HL-60 (cell line): ENCODE results near the gene SAFB2.

Experiments used
- GABPA ChIP-seq: IDR thresholded peaks from 2 replicates; pipeline ENCODE4 v1.6.1; 2012; ENCODE audit warnings: low read depth
- POLR2AphosphoS5 ChIP-seq: IDR thresholded peaks from 2 replicates; pipeline ENCODE4 v1.6.1; 2012; ENCODE audit warnings: low read depth
- SPI1 ChIP-seq: IDR thresholded peaks from 2 replicates; pipeline ENCODE4 v1.6.1; 2012; ENCODE audit warnings: low read depth, mild to moderate bottlenecking, borderline replicate concordance
- TF ChIP-seq, protein P1 (sequence below): IDR thresholded peaks from one replicate; pipeline ENCODE4 v1.5.1; 2011; ENCODE audit warnings: low read length, control low read depth, inconsistent platforms; ENCODE audit not compliant: insufficient read depth
- TF ChIP-seq, protein P2 (sequence below): IDR thresholded peaks from 2 replicates; pipeline ENCODE4 v1.6.1; 2012; ENCODE audit warnings: low read depth; ENCODE audit not compliant: insufficient replicate concordance

DNA sequence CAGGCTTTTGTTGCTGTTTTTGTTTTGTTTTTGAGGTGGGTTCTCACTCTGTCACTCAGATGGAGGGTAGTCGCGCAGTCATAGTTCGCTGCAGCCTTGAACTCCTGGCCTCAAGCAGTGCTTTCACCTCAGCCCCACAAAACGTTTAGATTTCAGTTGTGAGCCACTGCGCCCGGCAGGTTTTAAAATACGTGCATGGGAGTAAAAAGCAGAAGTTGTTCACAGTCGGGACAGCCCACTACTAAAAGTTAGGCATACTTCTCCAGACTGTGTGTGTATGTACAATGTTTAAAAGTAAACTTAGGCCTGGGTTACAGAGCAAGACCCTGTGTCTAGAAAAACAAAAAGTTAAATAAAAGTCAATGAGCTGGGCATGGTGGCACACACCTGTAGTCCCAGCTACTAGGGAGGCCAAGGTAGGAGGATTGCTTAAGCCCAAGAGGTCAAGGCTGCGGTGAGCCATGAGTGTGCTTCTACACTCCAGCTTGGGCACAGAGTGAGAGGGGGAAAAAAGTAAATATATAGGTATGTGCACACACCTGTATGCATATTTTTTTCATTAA lies 6.4 kb upstream of the SAFB2 start:
- TF ChIP-seq, protein P1, sequence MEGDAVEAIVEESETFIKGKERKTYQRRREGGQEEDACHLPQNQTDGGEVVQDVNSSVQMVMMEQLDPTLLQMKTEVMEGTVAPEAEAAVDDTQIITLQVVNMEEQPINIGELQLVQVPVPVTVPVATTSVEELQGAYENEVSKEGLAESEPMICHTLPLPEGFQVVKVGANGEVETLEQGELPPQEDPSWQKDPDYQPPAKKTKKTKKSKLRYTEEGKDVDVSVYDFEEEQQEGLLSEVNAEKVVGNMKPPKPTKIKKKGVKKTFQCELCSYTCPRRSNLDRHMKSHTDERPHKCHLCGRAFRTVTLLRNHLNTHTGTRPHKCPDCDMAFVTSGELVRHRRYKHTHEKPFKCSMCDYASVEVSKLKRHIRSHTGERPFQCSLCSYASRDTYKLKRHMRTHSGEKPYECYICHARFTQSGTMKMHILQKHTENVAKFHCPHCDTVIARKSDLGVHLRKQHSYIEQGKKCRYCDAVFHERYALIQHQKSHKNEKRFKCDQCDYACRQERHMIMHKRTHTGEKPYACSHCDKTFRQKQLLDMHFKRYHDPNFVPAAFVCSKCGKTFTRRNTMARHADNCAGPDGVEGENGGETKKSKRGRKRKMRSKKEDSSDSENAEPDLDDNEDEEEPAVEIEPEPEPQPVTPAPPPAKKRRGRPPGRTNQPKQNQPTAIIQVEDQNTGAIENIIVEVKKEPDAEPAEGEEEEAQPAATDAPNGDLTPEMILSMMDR = no peak
- no peak for TF ChIP-seq POLR2AphosphoS5
- TF ChIP-seq SPI1 = peak; percentile 34; the same call in 1 of the 2 replicates
- TF ChIP-seq, protein P2, sequence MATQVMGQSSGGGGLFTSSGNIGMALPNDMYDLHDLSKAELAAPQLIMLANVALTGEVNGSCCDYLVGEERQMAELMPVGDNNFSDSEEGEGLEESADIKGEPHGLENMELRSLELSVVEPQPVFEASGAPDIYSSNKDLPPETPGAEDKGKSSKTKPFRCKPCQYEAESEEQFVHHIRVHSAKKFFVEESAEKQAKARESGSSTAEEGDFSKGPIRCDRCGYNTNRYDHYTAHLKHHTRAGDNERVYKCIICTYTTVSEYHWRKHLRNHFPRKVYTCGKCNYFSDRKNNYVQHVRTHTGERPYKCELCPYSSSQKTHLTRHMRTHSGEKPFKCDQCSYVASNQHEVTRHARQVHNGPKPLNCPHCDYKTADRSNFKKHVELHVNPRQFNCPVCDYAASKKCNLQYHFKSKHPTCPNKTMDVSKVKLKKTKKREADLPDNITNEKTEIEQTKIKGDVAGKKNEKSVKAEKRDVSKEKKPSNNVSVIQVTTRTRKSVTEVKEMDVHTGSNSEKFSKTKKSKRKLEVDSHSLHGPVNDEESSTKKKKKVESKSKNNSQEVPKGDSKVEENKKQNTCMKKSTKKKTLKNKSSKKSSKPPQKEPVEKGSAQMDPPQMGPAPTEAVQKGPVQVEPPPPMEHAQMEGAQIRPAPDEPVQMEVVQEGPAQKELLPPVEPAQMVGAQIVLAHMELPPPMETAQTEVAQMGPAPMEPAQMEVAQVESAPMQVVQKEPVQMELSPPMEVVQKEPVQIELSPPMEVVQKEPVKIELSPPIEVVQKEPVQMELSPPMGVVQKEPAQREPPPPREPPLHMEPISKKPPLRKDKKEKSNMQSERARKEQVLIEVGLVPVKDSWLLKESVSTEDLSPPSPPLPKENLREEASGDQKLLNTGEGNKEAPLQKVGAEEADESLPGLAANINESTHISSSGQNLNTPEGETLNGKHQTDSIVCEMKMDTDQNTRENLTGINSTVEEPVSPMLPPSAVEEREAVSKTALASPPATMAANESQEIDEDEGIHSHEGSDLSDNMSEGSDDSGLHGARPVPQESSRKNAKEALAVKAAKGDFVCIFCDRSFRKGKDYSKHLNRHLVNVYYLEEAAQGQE = no peak
- no peak for TF ChIP-seq GABPA
